ENCODE measurements around the gene RIPK3. TPM values are rescaled to one million over a fixed set of nuclear protein-coding genes. Genes with fewer than 3 reads are reported as not detected.
"Not testable (repeated sequence)": the region's sequence is repeated elsewhere in the genome, so short reads cannot be mapped to it uniquely, and the experiment has no call there.

Gene RIPK3
- total RNA-seq, 2 experiments from 2014 or later, result 8.1 to 14.5 TPM

- H3K4me1 ChIP-seq (ENCODE audit: insufficient read depth, low read length, poor library complexity, severe bottlenecking), result peaks cover 6% of the 10 kb centered on the region
- ChIA-PET CTCF (ENCODE audit: unreplicated experiment) (interaction anchor here (0.9 kb wide), 1 partner anchor 26 kb away, joined by 3 read pairs; no protein-coding TSS in a partner anchor), POLR2A (interaction anchor here (4.0 kb wide), 1 partner anchor 71 kb away, joined by 17 read pairs; the partner anchor contains the start of genes CBLN3 and KHNYN)
These were observed 20.5 kb upstream of the RIPK3 start for GRCh38 chr14:24360281-24360680.

GRCh38 chr14:24356208-24356607 lies 16.4 kb upstream of the RIPK3 start:
- H3K4me1 ChIP-seq (ENCODE audit: insufficient read depth, low read length, poor library complexity, severe bottlenecking), result no peaks in the 10 kb centered on the region
- no TSS peak for BruUV-seq (replicated peaks)
- TF ChIP-seq EZH2phosphoT487 (IDR thresholded peaks at IDR 0.05; ENCODE audit: borderline replicate concordance, low read depth, low read length) (no peak), CTCF (conservative IDR thresholded peaks at IDR 0.05; ENCODE audit: low read length) (no peak)
- no peak overlapping the region for H3K4me3 ChIP-seq (ENCODE audit: low read depth, low read length, poor library complexity, severe bottlenecking)
- CTCF ChIA-PET (ENCODE audit: unreplicated experiment), result no interaction called here
- H4K20me1 ChIP-seq (ENCODE audit: insufficient read depth, low read length), result no peaks in the 10 kb centered on the region
- no peaks in the 10 kb centered on the region for H3K36me3 ChIP-seq (ENCODE audit: insufficient read depth, low read length)
- POLR2A ChIA-PET, result interaction anchor here (0.7 kb wide), 1 partner anchor 577 kb away, joined by 3 read pairs; no protein-coding TSS in a partner anchor
- no peaks in the 10 kb centered on the region for H3K9me2 ChIP-seq (ENCODE audit: insufficient read depth, low read length)
- no peak overlapping the region for H3K4me2 ChIP-seq (ENCODE audit: low read length)
- no peaks in the 10 kb centered on the region for H3K9me3 ChIP-seq (ENCODE audit: low read length)
- DNase-seq (ENCODE audit: low spot score), result no peak
- intact Hi-C loops (cut with micrococcal nuclease; ENCODE audit: unreplicated experiment), result no loop called here
- no peak overlapping the region for H3K27ac ChIP-seq (ENCODE audit: low read depth, low read length, poor library complexity, severe bottlenecking)
- H2AFZ ChIP-seq (ENCODE audit: low read length), result no peak overlapping the region
- no peaks in the 10 kb centered on the region for H3K79me2 ChIP-seq (ENCODE audit: insufficient read depth, low read depth, low read length)

More at GRCh38 chr14:24360281-24360680, 20.5 kb upstream of the RIPK3 start:
- no peaks in the 10 kb centered on the region for H3K79me2 ChIP-seq (ENCODE audit: insufficient read depth, low read depth, low read length)
- no peak overlapping the region for H3K27ac ChIP-seq (ENCODE audit: low read depth, low read length, poor library complexity, severe bottlenecking)
- H3K9me2 ChIP-seq (ENCODE audit: insufficient read depth, low read length), result no peaks in the 10 kb centered on the region
- intact Hi-C loops (cut with micrococcal nuclease; ENCODE audit: unreplicated experiment), result loop anchor here (10.0 kb wide), 1 partner anchor 795 kb away; the partner anchor contains the start of gene AP1G2
- no peaks in the 10 kb centered on the region for H3K9me3 ChIP-seq (ENCODE audit: low read length)
- H3K4me3 ChIP-seq (ENCODE audit: low read depth, low read length, poor library complexity, severe bottlenecking), result no peak overlapping the region
- no peak overlapping the region for H2AFZ ChIP-seq (ENCODE audit: low read length)
- no peak for DNase-seq (ENCODE audit: low spot score)
- no peaks in the 10 kb centered on the region for H4K20me1 ChIP-seq (ENCODE audit: insufficient read depth, low read length)
- TF ChIP-seq EZH2phosphoT487 (IDR thresholded peaks at IDR 0.05; ENCODE audit: borderline replicate concordance, low read depth, low read length), result no peak
- no peak for TF ChIP-seq CTCF (conservative IDR thresholded peaks at IDR 0.05; ENCODE audit: low read length)
- no peak overlapping the region for H3K4me2 ChIP-seq (ENCODE audit: low read length)
- H3K36me3 ChIP-seq (ENCODE audit: insufficient read depth, low read length), result no peaks in the 10 kb centered on the region
- BruUV-seq (replicated peaks), result no TSS peak

GRCh38 chr14:24355009-24355408 lies 15.2 kb upstream of the RIPK3 start:
- H3K4me2 ChIP-seq (ENCODE audit: low read length), result no peak overlapping the region
- CTCF ChIA-PET (ENCODE audit: unreplicated experiment), result no interaction called here

GRCh38 chr14:24354482-24354825 lies 14.7 kb upstream of the RIPK3 start:
- H3K9me2 ChIP-seq (ENCODE audit: insufficient read depth, low read length); H3K79me2 ChIP-seq (ENCODE audit: insufficient read depth, low read depth, low read length); BruUV-seq (replicated peaks); intact Hi-C loops (cut with micrococcal nuclease; ENCODE audit: unreplicated experiment); H3K4me1 ChIP-seq (ENCODE audit: insufficient read depth, low read length, poor library complexity, severe bottlenecking); H3K4me3 ChIP-seq (ENCODE audit: low read depth, low read length, poor library complexity, severe bottlenecking); H3K27ac ChIP-seq (ENCODE audit: low read depth, low read length, poor library complexity, severe bottlenecking); H3K36me3 ChIP-seq (ENCODE audit: insufficient read depth, low read length); H2AFZ ChIP-seq (ENCODE audit: low read length); CTCF ChIA-PET (ENCODE audit: unreplicated experiment); POLR2A ChIA-PET; DNase-seq (ENCODE audit: low spot score); H3K4me2 ChIP-seq (ENCODE audit: low read length); H3K9me3 ChIP-seq (ENCODE audit: low read length); H4K20me1 ChIP-seq (ENCODE audit: insufficient read depth, low read length): not testable (repeated sequence)

More at GRCh38 chr14:24355009-24355408, 15.2 kb upstream of the RIPK3 start:
- intact Hi-C loops (cut with micrococcal nuclease; ENCODE audit: unreplicated experiment), result no loop called here
- H3K4me3 ChIP-seq (ENCODE audit: low read depth, low read length, poor library complexity, severe bottlenecking), result no peak overlapping the region
- no peak for TF ChIP-seq EZH2phosphoT487 (IDR thresholded peaks at IDR 0.05; ENCODE audit: borderline replicate concordance, low read depth, low read length)
- TF ChIP-seq CTCF (conservative IDR thresholded peaks at IDR 0.05; ENCODE audit: low read length), result no peak
- no peaks in the 10 kb centered on the region for H3K79me2 ChIP-seq (ENCODE audit: insufficient read depth, low read depth, low read length)
- no peaks in the 10 kb centered on the region for H4K20me1 ChIP-seq (ENCODE audit: insufficient read depth, low read length)
- H3K9me3 ChIP-seq (ENCODE audit: low read length), result no peaks in the 10 kb centered on the region
- no peak overlapping the region for H3K27ac ChIP-seq (ENCODE audit: low read depth, low read length, poor library complexity, severe bottlenecking)
- BruUV-seq (replicated peaks), result no TSS peak
- DNase-seq (ENCODE audit: low spot score), result no peak
- no peak overlapping the region for H2AFZ ChIP-seq (ENCODE audit: low read length)
- POLR2A ChIA-PET, result no interaction called here
- no peaks in the 10 kb centered on the region for H3K4me1 ChIP-seq (ENCODE audit: insufficient read depth, low read length, poor library complexity, severe bottlenecking)
- no peaks in the 10 kb centered on the region for H3K9me2 ChIP-seq (ENCODE audit: insufficient read depth, low read length)
- no peaks in the 10 kb centered on the region for H3K36me3 ChIP-seq (ENCODE audit: insufficient read depth, low read length)
